HL-60 (cell line): ENCODE measurements around the gene PSMB10.

Experiments
- DNase-seq, 2 experiments: peaks; one replicate each; pipeline ENCODE4 v3.0.0-alpha.2; 2010 to 2020; ENCODE audit warnings: low read depth in 1 of 2, low spot score in 1 of 2
- H3K27ac ChIP-seq: fragments of 250-450 bp; sonication (Bioruptor Pico); replicated peaks from 2 replicates; pipeline ENCODE4 v1.5.1; 2020; ENCODE audit warnings: mild to moderate bottlenecking, moderate library complexity
- H3K27me3 ChIP-seq: fragments of 250-450 bp; sonication (Bioruptor Pico); 2 replicates; pipeline ENCODE4 v1.5.1; 2021; ENCODE audit warnings: mild to moderate bottlenecking, moderate library complexity; ENCODE audit not compliant: insufficient read depth, poor library complexity, severe bottlenecking
- H3K4me3 ChIP-seq: replicated peaks from 2 replicates; pipeline ENCODE4 v1.5.1; 2011; ENCODE audit warnings: mild to moderate bottlenecking, control low read depth, low read length; ENCODE audit not compliant: insufficient read depth
- CTCF ChIP-seq: IDR thresholded peaks from one replicate; pipeline ENCODE4 v1.5.1; 2011; ENCODE audit warnings: low read length, control low read depth, inconsistent platforms; ENCODE audit not compliant: insufficient read depth
- GABPA ChIP-seq: IDR thresholded peaks from 2 replicates; pipeline ENCODE4 v1.6.1; 2012; ENCODE audit warnings: low read depth
- POLR2AphosphoS5 ChIP-seq: IDR thresholded peaks from 2 replicates; pipeline ENCODE4 v1.6.1; 2012; ENCODE audit warnings: low read depth
- REST ChIP-seq: IDR thresholded peaks from 2 replicates; pipeline ENCODE4 v1.6.1; 2012; ENCODE audit warnings: low read depth; ENCODE audit not compliant: insufficient replicate concordance
- SPI1 ChIP-seq: IDR thresholded peaks from 2 replicates; pipeline ENCODE4 v1.6.1; 2012; ENCODE audit warnings: low read depth, mild to moderate bottlenecking, borderline replicate concordance

The PSMB10 gene

GRCh38 chr16:67946128-67946569 is 9.5 kb upstream of the PSMB10 start:
- H3K4me3 ChIP-seq = no peak overlapping the region
- TF ChIP-seq REST = no peak
- TF ChIP-seq GABPA = no peak
- no peak for TF ChIP-seq POLR2AphosphoS5
- TF ChIP-seq CTCF = no peak
- TF ChIP-seq SPI1 = no peak
- DNase-seq = no peak
- H3K27ac ChIP-seq = no peak overlapping the region
- no peaks in the 10 kb centered on the region for H3K27me3 ChIP-seq

- no peak overlapping the region for H3K27ac ChIP-seq
- no peak for TF ChIP-seq POLR2AphosphoS5
- TF ChIP-seq CTCF = no peak
- no peak for TF ChIP-seq SPI1
- TF ChIP-seq GABPA = no peak
- no peak for TF ChIP-seq REST
- H3K4me3 ChIP-seq = no peak overlapping the region
- no peaks in the 10 kb centered on the region for H3K27me3 ChIP-seq
- no peak for DNase-seq
These were observed 8.8 kb upstream of the PSMB10 start for GRCh38 chr16:67945392-67945933.

- no peak overlapping the region for H3K27ac ChIP-seq
- DNase-seq = no peak
- H3K27me3 ChIP-seq = no peaks in the 10 kb centered on the region
- TF ChIP-seq SPI1 (no peak), POLR2AphosphoS5 (no peak), GABPA (no peak), REST (no peak), CTCF (no peak)
- no peak overlapping the region for H3K4me3 ChIP-seq
These were observed 8.2 kb upstream of the PSMB10 start for GRCh38 chr16:67944690-67945391.
